GM21390 (cell line): ENCODE measurements around the gene EIPR1.
A peak's percentile ranks its signal among the peaks of the same experiment; 100 is the strongest.
"Not testable (repeated sequence)": the region's sequence is repeated elsewhere in the genome, so short reads cannot be mapped to it uniquely, and the experiment has no call there.

ENCODE experiments used
- ATAC-seq: cut with Tn5 transposase; IDR thresholded peaks from one replicate; pipeline ENCODE4 v1.9.1; 2021; ENCODE audit not compliant: unreplicated experiment

Gene EIPR1

DNA sequence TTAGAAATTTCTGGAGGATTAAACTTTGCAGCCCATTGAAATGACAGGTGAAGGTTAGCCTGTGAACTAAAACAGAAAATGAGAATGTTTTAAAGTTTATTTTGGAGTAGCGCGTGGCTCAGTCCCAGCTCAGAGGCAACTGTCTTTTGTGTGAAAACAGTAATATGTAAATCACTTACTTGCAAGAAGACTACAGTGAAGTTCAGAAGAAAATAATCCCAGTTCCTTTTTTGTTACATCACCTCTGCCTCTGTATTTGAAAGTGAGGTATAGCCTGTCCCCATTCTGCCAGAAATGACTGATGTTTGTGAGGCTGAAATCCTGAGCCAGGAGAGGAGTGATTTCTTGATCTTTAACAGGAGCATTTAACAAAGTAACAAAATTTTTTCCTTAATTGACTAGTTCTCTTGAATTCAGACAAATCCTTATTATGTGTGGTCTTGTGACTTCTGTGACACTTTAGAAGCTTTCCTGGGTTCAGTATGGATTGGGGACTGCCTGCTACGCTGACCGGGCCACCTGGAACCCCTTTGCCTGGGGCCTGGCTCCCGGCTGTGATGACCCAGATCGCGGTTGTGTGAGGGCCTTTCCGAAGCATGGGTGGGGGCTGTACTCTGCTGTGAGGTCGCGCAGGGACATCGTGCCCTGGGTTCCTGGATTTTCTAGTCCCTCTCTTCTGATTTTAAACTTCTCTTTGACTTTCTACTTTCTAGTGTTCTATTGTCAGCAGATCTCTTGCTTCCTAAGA, 26.1 kb upstream of the EIPR1 start:
- peak; percentile 99 for ATAC-seq

DNA sequence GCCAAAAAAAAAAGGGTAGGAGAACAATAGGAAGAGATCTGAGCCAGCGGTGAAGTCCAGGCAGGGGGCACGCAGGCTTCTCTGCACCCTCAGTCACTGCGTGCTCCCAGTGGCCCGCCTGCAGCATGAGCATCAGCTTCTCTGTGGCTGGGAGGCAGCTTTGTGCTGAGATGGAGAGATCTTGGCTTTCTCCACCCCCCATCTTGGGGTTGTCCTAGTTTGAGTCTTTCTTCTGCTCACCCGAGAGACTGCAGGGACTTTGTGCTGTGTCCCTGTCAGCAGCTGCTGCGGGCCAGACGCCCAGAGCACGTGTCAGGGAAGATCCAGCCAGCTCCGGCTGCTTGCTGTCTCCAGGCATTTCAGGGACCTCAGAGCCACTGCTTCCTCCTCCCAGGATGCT, 22.2 kb upstream of the EIPR1 start:
- ATAC-seq = no peak

DNA sequence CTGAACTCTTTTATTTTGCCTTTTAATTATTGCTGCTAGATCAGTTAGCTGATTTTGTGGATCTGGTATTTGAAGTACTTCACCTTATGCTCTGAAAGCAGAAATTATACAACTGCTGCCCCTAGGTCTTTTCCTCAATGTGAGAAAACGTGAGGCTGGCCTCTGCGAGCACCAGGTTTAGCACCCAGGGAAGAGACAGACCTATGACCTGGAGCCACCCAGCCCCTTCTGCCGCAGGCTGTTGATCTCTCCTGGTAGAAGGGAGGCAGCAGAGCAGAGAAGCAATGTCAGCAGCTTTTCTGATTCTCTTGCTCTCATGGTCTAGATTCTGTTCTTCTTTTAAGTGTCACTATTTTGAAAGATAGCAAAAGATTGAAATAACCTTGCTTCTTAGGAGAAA, 21.8 kb upstream of the EIPR1 start:
- no peak for ATAC-seq

DNA sequence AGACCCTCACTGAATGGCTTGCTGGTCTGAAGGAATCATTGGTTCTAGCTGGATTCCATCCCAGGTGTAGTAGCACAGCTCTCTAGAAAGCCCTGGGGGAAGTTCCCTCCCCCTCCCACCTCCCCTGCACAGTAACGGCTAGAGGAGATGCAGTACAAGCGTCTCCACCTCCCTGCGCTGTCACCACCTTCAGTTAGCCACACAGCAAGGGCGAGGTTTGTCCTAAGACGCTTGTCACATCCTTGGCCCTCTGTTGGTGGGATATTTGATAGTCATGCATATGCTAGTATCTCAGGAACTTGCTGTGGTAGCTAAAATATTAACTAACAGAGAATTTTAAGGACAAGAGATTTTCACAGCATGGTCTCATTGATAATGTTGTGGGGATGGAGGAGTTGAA, 21.2 kb upstream of the EIPR1 start:
- ATAC-seq = no peak

DNA sequence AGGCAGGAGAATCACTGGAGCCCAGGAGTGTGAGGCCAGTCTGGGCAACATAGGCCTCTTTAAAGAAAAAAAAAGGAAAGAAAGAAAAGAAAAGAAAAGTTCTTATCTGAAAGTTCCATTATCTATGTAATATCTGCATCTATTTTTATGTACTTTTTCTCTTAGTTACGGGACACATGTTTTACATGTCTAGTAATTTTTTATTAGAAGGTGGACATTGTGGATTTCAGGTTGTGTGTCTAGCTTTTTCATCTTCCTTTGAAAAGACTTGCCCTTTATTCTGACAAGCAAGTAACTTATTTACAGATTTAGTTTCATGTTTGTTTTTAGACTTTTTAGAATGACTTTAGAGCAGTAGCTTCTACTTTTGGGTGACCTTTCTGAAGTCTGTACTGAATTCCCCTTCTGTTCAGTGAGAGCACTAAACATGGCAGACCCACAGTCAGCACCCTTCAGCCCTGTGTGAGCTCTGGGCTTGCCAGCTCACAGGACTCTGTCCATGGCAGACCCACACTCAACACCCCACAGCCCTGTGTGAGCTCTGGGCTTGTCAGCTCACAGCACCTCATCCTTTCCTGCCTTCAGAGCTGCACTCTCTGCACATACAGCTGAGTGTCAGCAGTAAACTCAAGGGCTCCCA, 19.4 kb upstream of the EIPR1 start:
- ATAC-seq = no peak

DNA sequence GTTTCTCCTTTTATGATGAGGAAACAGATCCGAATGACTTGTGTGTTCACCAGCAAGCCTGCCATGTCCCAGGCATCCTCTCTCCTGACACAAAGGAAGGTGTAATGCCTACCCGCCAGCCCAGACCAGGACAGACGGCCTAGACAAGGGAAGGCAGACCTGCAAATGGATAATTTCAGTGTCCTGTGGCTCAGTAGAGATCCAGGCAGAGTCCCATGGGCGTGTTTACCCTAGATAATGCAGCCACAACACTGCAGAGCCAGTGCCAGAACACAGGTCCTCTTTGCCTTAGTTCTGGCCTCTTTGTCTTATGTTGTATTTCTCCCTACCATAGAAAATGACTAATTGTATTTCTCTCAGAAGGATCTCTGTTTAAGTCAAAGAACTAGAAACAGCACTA, 14.6 kb upstream of the EIPR1 start:
- ATAC-seq = no peak

DNA sequence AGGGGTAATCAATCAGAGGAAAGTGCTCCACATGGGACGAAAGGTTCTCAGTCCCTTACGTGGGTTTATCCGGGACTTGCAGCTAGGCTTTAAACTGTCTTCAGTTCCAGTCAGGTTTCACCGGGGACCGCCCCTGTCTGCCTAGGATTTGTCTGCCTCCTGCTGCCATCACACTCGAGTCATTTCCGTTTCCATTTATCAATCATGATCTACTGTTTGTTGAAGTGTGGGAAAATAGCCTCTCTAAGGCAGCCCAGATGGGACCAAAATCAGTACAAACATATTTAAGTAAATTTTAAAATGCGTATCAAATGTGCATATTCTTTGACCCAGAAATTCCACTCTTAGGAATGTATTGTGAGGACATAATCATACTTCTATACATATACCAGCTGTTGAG, 12.4 kb upstream of the EIPR1 start:
- ATAC-seq = no peak

DNA sequence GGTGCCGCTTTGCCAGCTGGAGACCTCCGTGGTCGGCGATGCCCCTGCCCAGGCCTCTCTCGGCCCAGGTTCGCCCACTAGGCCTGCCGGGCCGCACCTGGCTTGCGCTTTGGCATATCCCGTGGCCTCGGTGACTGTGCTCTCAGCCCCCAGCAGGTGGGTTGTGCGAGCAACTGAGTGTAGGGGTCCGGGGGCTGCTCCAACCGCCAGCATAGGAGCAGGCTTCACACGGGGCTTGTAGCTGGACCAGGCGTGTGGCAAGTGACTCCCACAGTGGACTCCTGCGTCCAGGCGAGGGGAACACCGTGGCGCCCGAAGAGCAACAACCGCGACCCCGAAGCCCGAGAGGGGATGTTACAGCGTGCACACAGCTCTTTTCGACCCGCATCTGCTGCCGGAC, 11.6 kb upstream of the EIPR1 start:
- no peak for ATAC-seq

DNA sequence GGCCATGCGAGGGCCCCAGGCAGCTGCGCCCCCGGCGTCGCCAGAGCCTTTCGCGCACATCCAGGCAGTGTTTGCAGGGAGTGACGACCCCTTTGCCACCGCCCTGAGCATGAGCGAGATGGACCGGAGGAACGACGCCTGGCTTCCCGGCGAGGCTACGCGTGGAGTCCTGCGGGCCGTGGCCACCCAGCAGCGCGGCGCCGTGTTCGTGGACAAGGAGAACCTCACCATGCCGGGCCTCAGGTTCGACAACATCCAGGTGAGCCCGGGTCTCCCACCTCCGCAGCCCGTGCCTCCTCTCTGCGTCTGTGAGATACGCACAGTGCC, 10.8 kb upstream of the EIPR1 start:
- no peak for ATAC-seq

DNA sequence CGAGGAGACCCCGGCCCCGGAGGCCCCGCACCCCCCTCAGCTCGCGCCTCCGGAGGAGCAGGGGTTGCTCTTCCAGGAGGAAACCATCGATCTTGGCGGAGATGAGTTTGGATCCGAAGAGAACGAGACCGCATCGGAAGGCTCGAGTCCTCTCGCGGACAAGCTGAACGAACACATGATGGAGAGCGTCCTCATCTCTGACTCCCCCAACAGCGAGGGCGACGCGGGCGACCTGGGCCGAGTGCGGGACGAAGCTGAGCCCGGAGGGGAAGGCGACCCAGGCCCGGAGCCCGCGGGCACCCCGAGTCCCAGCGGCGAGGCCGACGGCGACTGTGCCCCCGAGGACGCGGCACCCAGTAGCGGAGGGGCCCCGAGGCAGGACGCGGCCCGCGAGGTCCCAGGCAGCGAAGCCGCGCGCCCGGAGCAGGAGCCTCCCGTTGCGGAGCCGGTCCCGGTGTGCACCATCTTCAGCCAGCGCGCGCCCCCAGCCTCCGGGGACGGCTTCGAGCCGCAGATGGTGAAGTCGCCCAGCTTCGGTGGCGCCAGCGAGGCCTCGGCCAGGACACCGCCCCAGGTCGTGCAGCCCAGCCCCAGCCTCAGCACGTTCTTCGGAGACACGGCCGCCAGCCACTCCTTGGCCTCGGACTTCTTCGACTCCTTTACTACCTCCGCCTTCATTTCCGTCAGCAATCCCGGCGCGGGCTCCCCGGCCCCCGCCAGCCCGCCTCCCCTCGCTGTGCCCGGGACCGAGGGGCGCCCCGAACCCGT, 10.2 kb upstream of the EIPR1 start:
- ATAC-seq = no peak

DNA sequence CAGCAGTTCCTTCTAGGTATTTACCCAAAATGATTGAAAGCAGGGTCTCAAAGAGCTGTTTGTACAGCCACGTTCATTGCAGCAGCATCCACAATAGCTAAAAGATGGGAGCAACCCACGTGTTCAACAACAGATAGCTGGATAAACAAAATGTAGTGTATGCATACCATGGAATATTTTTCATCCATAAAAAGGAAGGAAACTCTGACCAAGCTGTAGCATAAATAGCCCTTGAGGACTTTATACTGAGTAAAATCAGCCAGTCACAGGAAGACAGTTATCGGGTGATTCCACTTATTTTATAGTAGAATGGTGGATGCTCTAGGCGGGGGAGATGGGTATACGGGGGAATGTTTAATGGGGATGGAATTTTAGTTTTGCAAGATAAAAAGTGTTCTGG, 9.4 kb upstream of the EIPR1 start:
- ATAC-seq = no peak

DNA sequence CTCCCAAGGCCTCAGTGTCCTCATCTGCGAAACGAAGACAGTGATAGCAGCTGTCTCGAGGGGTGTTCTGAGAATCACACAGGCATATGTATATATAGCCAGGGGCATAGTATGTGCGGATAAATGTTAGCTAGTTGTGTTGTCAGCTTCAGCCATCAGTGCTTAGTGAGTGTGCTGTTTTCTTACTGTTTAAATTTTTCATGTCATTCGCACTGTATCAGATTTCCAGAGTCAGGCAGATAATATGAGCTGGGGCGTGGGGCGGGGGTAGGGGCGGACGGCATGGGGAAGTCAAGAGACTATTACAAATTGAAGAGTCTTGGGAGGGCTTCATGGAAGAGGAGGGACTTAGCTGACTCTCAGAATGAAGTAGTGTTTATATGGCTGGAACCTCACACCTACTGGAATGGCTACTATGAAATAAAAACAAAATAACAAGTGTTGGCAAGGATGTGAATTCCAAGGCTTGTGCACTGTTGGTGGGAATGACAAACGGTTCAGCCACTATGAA, 8.9 kb upstream of the EIPR1 start:
- no peak for ATAC-seq

DNA sequence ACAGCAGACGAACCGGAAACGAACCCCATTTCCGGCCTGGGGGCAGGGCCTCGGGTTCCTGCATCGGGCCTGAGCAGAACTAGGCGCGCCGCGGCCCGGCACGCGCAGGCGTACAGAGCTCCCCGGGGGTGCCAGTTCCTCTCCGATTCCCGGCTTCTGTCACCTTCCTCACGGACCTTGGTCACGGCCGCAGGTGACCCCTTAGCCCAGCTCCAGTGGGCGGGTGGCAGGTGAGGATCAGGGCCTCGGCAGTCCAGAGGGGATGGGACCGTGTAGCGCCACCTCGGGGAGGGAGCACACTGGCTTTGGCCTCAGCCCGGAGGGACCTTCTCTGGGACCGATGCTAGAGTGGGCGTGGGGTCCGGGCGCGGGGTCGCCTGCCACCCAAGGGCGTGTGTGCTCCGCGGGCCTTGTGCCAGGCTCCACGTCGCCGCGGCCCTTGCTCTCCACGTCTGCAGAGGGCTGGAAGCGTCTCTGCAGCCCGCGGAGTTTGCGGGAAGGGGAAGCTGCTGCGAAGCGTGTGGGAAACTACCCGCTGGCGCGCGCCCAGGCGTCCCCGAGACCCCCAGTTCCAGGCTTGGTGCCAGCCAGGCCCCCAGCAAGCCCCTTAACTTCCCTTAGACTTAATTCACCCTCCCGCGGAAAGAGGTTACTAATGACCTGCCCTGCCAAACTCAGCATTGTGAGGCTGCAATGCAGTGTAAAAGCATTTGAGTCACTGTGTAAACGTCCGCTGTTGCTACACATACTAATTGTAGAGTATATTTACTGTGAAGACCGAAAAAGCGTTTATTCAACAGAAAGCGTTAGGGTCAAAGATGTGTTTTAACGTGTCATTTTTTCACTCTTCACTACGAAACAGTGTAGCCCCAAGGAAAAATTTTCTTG, 2.3 kb upstream of the EIPR1 start, which contains the start of gene TRAPPC12:
TRAPPC12 (plus strand) TSS at position 48 of the 888 bp plus-strand sequence. CDS start 7,930 bp downstream, outside the sequence.
- ATAC-seq = peak; percentile 75

DNA sequence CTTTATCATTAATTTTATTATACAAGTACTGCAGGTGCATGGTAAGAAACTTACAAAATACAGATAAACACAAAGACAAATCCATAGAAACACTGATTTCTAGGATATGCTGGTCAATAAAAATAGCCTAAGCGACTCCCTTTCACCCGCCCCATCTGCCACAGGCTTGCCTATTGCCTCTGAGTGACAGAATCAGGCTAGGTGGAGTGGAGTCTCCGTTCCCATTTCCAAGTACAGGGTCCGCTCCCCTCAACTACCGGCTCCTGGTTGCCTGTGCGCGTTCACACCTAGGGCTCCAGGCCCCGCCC, 1.7 kb upstream of the EIPR1 start:
- no peak for ATAC-seq

DNA sequence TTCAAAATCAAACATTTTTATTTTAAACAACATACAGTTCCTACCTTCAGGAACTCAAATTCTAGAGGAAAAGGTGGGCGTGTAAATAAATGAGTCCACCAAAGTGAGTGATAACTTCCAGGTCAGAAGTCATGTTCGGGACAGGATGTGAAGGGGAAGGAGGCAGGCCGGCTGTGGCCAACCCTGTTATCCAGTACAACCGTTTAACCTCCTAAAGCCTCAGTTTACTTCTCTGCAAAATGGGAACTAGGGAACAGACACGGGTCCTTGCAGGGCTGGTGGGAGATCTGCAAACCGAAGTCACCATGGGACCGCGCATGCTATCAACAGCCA, 373 bp downstream of the EIPR1 start:
- ATAC-seq = peak; percentile 17

DNA sequence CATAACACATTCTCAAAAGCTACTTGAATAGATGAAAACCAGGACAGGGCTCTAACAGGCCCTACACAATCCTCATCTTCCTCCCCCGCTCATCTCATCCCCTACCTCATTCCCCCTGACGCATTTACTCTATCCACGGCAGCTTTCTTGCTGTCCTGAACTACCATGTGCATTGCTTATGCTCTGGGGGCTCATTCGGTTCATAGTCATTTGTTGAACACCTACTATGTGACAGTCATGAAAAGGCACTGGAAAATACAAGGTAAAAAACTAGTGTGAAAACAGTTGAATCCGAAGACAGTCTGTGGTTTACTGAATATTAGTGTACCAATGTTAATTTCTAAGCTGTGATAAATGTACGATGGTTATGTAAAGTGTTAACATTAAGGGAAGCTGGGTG, 797 bp downstream of the EIPR1 start:
- ATAC-seq = no peak

DNA sequence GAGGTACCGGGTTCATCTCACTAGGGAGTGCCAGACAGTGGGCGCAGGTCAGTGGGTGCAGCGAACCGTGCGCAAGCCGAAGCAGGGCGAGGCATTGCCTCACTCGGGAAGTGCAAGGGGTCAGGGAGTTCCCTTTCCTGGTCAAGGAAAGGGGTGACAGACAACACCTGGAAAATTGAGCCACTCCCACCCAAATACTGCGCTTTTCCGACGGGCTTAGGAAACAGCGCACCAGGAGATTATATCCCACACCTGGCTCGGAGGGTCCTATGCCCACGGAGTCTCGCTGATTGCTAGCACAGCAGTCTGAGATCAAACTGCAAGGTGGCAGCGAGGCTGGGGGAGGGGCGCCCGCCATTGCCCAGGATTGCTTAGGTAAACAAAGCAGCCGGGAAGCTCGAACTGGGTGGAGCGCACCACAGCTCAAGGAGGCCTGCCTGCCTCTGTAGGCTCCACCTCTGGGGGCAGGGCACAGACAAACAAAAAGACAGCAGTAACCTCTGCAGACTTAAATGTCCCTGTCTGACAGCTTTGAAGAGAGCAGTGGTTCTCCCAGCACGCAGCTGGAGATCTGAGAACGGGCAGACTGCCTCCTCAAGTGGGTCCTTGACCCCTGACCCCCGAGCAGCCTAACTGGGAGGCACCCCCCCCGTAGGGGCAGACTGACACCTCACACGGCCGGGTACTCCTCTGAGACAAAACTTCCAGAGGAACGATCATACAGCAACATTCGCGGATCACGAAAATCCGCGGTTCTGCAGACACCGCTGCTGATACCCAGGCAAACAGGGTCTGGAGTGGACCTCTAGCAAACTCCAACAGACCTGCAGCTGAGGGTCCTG, 8.1 kb downstream of the EIPR1 start:
- not testable (repeated sequence) for ATAC-seq

DNA sequence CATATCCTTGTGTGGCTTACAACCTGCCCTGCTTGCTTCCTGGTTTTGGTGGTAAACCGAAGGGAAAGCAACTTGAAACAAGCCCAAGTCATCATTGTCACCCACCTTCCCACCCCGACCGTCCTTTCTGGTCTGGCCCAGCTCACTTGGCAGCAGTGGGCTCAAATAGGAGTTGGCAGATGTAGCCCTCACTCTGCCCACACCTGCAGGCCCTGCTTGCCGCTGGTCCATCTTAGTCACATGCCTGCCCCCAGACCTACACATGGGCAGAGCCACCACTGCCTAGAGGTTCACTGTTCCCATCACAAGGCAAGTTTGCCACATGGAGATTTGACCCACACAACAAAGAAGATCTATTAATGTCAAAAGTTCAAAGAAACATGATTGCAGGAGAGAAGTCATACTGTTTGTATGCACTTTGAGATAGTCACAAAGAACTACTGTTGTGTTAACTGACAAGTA, 9.3 kb downstream of the EIPR1 start:
- no peak for ATAC-seq

DNA sequence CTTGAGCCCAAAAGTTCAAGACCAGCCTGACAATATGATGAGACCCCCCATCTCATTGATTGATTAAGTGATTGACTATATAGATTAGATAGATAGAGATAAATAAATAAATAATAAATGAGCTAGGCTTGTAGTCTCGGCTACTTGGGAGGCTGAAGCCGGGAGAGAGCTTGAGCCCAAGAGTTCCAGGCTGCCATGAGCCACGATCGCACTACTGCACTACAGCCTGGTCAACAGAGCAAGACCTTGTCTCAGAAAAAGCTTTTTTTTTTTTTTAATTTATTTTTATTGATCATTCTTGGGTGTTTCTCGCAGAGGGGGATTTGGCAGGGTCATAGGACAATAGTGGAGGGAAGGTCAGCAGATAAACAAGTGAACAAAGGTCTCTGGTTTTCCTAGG, 12.4 kb downstream of the EIPR1 start:
- no peak for ATAC-seq
